ENCODE data around the gene POLRMT.

Gene POLRMT

GRCh38 chr19:579111-579841 is 54.1 kb downstream of the POLRMT start:
- TF ChIP-seq TAF1 (IDR thresholded peaks at IDR 0.05; ENCODE audit: borderline replicate concordance, insufficient read depth, low read length) (no peak), REST (IDR thresholded peaks at IDR 0.05; ENCODE audit: insufficient read depth in 1 of 2, low read depth in 2 of 2, low read length in 2 of 2) (no peak), POLR2AphosphoS5 (IDR thresholded peaks at IDR 0.05; ENCODE audit: low read depth, low read length) (no peak), SIN3A (IDR thresholded peaks at IDR 0.05; ENCODE audit: borderline replicate concordance, insufficient read depth, low read length) (no peak), FOXP2 (optimal IDR thresholded peaks at IDR 0.05; ENCODE audit: borderline replicate concordance, extremely low read depth, extremely low read length, insufficient read depth) (no peak)

GRCh38 chr19:577439-578392 is 55.6 kb downstream of the POLRMT start:
- TF ChIP-seq POLR2AphosphoS5 (IDR thresholded peaks at IDR 0.05; ENCODE audit: low read depth, low read length) = no peak
- TF ChIP-seq TAF1 (IDR thresholded peaks at IDR 0.05; ENCODE audit: borderline replicate concordance, insufficient read depth, low read length) = no peak
- no peak for TF ChIP-seq SIN3A (IDR thresholded peaks at IDR 0.05; ENCODE audit: borderline replicate concordance, insufficient read depth, low read length)

- TF ChIP-seq POLR2AphosphoS5 (IDR thresholded peaks at IDR 0.05; ENCODE audit: low read depth, low read length) (no peak), FOXP2 (optimal IDR thresholded peaks at IDR 0.05; ENCODE audit: borderline replicate concordance, extremely low read depth, extremely low read length, insufficient read depth) (no peak), REST (IDR thresholded peaks at IDR 0.05; ENCODE audit: insufficient read depth in 1 of 2, low read depth in 2 of 2, low read length in 2 of 2) (no peak), SIN3A (IDR thresholded peaks at IDR 0.05; ENCODE audit: borderline replicate concordance, insufficient read depth, low read length) (no peak), TAF1 (IDR thresholded peaks at IDR 0.05; ENCODE audit: borderline replicate concordance, insufficient read depth, low read length) (no peak)
Measured at GRCh38 chr19:576768-577438, 56.4 kb downstream of the POLRMT start.

GRCh38 chr19:575527-576506 is 57.5 kb downstream of the POLRMT start:
- no peak for TF ChIP-seq SIN3A (IDR thresholded peaks at IDR 0.05; ENCODE audit: borderline replicate concordance, insufficient read depth, low read length)
- TF ChIP-seq FOXP2 (optimal IDR thresholded peaks at IDR 0.05; ENCODE audit: borderline replicate concordance, extremely low read depth, extremely low read length, insufficient read depth) = no peak
- TF ChIP-seq REST (IDR thresholded peaks at IDR 0.05; ENCODE audit: insufficient read depth in 1 of 2, low read depth in 2 of 2, low read length in 2 of 2) = no peak
- no peak for TF ChIP-seq POLR2AphosphoS5 (IDR thresholded peaks at IDR 0.05; ENCODE audit: low read depth, low read length)
